GM06990 (cell line): Measurements from ENCODE around the gene RASA4B.
A peak's percentile ranks its signal among the peaks of the same experiment; 100 is the strongest.
"Not testable (repeated sequence)": the region's sequence is repeated elsewhere in the genome, so short reads cannot be mapped to it uniquely, and the experiment has no call there.

Source experiments
- DNase-seq: peaks from one replicate; pipeline ENCODE4 v3.0.0-alpha.2; 2011; ENCODE audit not compliant: insufficient read length; ENCODE audit errors: extremely low read depth
- H3K27me3 ChIP-seq: replicated peaks from 2 replicates; pipeline ENCODE4 v1.6.0; 2011; ENCODE audit warnings: low read length; ENCODE audit not compliant: control insufficient read depth, insufficient read depth
- H3K36me3 ChIP-seq: 2 replicates; pipeline ENCODE4 v1.5.1; 2011; ENCODE audit warnings: low read length; ENCODE audit not compliant: control insufficient read depth, insufficient read depth
- H3K4me3 ChIP-seq: replicated peaks from 2 replicates; pipeline ENCODE4 v1.5.1; 2011; ENCODE audit warnings: low read depth, mild to moderate bottlenecking, control low read depth, low read length

The RASA4B gene

GRCh38 chr7:102527182-102527581 lies 9.6 kb upstream of the RASA4B start:
- not testable (repeated sequence) for H3K27me3 ChIP-seq, DNase-seq, H3K4me3 ChIP-seq, H3K36me3 ChIP-seq

DNA sequence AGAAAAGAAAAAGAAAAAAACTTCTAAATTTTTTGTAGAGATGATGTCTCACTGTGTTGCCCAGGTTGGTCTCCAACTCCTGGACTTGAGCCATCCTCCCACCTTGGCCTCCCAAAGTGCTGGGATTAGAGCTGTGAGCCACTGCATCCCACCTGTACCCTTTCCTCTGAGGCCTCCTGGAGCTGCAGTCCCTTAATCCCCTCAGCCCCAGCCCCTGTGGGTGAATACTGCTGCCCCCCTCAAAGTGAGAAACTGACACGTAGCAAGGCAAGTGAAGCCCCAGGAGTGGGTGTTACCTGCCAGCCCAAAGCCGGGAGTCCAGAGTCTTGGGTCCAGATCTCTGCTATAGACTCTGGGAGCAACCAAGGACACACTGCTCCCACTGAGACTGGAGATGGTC lies 7.2 kb upstream of the RASA4B start:
- not testable (repeated sequence) for H3K4me3 ChIP-seq, H3K36me3 ChIP-seq, DNase-seq, H3K27me3 ChIP-seq

DNA sequence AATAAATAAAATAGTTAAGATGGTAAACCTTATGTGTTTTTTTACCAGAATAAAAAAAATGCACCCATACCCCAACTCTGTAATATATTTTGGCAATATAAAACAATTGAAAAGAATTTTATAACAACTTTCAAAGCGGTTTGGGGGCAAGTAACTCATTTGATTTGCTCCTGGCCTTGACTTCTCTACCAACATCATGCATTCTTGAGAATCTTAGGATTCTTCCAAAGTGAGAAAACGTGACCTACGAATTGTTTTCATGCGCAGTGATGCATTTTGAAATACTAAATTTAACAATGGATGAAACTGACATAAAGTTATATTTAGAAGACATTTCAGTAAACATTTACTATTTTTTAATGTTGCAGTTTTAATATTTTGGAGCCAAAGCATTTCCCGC lies 3.2 kb upstream of the RASA4B start:
- not testable (repeated sequence) for H3K36me3 ChIP-seq, DNase-seq, H3K4me3 ChIP-seq, H3K27me3 ChIP-seq

GRCh38 chr7:102516951-102517350 lies 626 bp downstream of the RASA4B start:
- not testable (repeated sequence) for H3K36me3 ChIP-seq, H3K4me3 ChIP-seq, DNase-seq, H3K27me3 ChIP-seq

- not testable (repeated sequence) for H3K36me3 ChIP-seq, H3K27me3 ChIP-seq, DNase-seq, H3K4me3 ChIP-seq
Measured at GRCh38 chr7:102515889-102516288, 1.7 kb downstream of the RASA4B start.

DNA sequence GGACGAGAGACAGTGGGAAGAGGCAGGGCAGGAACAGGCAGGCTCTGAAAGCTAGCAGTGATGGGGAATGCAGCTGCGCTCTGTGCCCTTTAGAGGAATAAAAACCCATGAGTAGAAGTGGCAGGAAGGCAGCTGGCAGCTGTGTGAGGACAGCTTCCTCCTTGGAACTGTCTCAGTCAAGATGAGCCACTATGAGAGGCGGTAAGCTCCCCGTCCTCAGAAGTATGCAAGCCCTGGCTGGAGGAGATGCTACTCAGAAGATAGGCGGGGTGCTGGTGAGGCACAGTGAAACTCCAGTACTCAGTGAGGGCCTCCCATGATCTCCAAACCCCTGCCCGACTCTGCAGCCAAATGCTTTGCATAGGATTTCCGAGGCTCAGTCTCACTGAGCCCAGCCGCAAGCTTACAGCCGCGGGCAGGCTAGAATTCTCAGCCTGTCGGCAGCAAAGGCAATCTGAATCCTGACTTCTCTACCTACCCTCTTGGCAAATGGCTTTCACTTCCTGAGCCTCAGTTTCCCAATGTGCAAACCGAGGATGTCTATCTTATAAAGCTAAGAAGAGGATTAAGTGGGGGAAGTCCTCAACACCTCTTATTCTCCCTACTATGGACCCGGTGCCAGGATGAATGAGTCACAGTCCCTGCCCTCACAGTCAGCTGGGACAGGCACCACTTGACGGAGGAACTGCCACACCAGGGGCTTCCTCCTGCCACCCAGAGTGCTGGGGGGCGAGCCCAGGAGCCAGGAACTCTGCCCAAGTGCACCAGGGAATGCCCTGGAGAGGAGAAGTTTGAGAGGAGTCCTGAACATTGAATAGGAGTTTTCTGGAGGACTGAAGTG lies 2.5 kb downstream of the RASA4B start:
- DNase-seq, H3K36me3 ChIP-seq, H3K27me3 ChIP-seq, H3K4me3 ChIP-seq: not testable (repeated sequence)

DNA sequence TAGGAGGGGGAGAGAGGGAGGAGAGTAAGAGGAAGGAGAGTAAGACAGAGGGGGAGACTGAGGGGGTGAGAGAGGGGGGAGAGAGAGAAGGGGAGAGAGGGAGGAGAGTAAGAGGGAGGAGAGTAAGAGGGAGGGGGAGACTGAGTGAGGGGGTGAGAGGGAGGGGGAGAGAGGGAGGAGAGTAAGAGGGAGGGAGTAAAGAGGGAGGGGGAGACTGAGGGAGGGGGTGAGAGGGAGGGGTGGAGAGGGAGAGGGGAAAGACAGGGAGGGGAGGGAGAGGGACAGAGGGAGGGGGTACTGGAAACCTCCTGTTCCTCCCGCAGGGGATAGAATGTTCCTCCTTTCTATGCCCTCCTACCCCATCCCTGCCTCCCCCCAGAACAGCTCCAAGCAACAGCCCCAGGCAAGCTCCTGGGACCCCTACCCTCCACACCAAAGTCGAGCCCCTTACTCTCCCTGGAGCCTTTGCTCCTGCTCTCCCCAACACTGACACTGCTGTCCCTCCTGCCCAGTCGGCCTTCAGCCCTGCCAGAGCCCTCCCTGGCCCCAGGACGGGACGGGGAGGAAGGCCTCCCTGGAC lies 4.8 kb downstream of the RASA4B start:
- H3K27me3 ChIP-seq, H3K36me3 ChIP-seq: not testable (repeated sequence)
- H3K4me3 ChIP-seq: peak overlapping the region; percentile 59
- peak; percentile 17 for DNase-seq

DNA sequence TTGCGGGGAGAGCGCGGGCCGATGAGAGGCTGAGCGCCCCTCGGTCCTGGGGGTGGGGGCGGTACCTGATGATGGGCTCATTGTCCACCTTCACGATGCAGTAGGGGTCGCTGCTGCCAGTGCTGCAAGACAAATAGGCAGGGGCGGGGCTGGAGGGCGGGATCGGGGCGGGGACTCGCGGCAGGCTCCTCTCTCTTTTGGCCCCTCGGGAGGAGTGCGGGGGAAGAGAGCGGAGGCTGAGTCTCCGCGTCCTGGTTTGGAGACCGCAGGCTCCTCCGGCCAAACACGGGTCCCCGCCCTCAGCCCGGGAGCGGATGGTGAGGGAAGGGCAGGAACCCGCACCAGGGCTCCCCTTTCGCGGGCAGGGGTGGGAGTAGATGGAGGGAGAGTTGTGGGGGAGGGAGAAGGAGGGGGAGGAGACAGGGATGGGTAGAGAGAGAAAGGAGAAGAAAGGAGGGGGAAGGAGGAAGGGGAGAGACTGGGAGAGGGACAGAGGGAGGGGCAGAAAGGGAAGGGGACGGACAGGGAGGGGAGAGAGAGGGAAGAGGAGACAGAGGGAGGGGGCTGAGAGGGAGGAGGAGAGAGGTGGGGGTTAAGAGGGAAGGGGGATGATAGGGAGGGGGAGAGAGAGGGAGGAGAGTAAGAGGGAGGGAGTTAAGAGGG lies 5.6 kb downstream of the RASA4B start:
- not testable (repeated sequence) for H3K4me3 ChIP-seq, H3K36me3 ChIP-seq, DNase-seq, H3K27me3 ChIP-seq

GRCh38 chr7:102510575-102510974 lies 7.0 kb downstream of the RASA4B start:
- DNase-seq, H3K36me3 ChIP-seq, H3K4me3 ChIP-seq, H3K27me3 ChIP-seq: not testable (repeated sequence)

GRCh38 chr7:102507410-102508088 lies 10.0 kb downstream of the RASA4B start:
- not testable (repeated sequence) for H3K36me3 ChIP-seq, DNase-seq, H3K4me3 ChIP-seq, H3K27me3 ChIP-seq

DNA sequence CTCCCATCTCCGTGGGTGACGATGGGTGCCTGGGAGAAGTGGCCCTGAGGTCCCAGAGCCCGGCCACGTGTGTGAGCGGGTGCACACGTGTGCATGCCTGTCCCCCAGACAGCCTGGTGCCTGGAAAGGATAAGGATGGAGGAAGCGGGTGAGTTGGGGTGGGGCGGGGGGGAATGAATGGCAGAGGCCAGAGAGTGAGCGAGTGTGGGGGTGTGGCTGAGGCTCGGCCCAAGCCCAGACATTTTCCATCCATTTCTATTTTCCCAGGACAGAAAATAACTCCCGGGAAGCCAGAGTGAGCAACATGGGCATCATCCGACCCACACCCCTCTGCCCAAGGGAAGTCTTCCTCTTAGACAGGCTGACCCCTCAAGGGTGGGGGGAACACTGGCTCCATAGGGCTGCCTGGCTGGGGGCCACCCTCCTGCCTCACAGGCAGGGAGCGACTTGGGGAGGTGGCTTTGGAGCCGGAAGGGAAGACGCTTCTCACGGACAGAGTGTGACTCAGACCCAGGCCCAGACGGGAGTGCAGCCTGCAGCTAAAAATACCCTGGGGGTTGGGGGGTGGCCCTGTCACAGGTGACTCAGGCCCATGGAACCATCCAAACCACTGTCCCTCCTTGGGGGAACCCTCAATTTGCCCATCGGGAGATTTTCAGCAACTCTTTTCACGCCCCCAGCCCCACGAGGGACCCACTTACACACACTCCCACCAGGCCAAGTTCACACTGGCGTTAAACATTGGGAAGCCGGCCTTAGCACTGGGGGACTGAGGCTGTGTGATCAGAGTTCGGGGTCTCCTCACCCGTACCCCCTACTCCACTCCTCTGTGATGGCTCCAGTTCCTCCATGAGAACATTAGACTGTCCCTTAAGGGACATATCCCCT lies 12.0 kb downstream of the RASA4B start:
- not testable (repeated sequence) for H3K4me3 ChIP-seq, H3K36me3 ChIP-seq, DNase-seq, H3K27me3 ChIP-seq

DNA sequence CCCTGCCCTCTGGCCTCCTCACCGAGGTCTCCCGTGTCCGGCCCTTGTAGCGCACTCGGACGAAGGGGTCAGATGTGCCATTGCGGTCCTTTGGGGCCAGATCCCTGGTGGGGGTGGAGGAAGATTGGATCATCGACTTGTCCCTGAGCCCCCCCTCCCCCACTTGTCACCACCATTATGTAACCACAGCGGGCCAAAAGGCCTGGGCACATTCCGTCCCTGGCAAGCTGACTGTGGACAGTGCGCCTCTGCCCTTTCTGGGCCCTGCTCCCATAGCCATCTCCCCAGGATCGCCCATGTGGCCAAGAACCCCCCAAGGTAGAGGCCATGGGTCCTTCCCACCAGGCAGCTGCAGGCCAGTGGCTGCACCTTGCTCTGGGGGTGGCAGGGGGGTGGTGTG lies 14.4 kb downstream of the RASA4B start:
- H3K4me3 ChIP-seq, H3K36me3 ChIP-seq, DNase-seq, H3K27me3 ChIP-seq: not testable (repeated sequence)

DNA sequence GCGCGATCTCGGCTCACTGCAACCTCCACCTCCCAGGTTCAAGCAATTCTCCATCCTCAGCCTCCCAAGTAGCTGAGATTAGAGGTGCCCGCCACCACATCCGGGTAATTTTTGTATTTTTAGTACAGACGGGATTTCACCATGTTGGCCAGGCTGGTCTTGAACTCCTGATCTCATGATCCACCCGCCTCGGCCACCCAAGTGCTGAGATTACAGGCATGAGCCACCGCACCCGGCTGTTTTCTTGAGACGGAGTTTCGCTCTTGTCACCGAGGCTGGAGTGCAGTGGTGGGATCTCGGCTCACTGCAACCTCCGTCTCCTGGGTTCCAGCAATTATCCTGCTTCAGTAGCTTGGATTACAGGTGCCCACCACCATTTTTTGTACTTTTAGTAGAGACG lies 19.3 kb downstream of the RASA4B start:
- DNase-seq, H3K36me3 ChIP-seq, H3K27me3 ChIP-seq, H3K4me3 ChIP-seq: not testable (repeated sequence)
